AG04450 (cell line): Measurements from ENCODE around the gene HSD17B10. TPM values are rescaled to one million over a fixed set of nuclear protein-coding genes. Genes with fewer than 3 reads are reported as not detected.
A peak's percentile ranks its signal among the peaks of the same experiment; 100 is the strongest.

ENCODE experiments used
- CTCF ChIA-PET: fragments of 300-600, 350-600 bp; formaldehyde crosslinking; extraction: SDS; loops from one replicate; lab custom pipeline; 2022; ENCODE audit warnings: antibody characterized with exemption, inconsistent platforms; lab: Charles Lee
- POLR2A ChIA-PET: fragments of 350-600 bp; formaldehyde crosslinking; extraction: SDS; loops from one replicate; lab custom pipeline; 2021; ENCODE audit warnings: antibody characterized with exemption, inconsistent platforms; lab: Yijun Ruan, JAX
- DNase-seq: peaks from one replicate; pipeline ENCODE4 v3.0.0-alpha.2; 2011; ENCODE audit warnings: low read depth, low spot score
- H3K27ac ChIP-seq: one replicate; pipeline ENCODE4 v1.5.1; 2012; ENCODE audit warnings: low read depth, low read length, control low read depth
- H3K27me3 ChIP-seq: one replicate; pipeline ENCODE4 v1.6.0; 2012; ENCODE audit warnings: low read length; ENCODE audit not compliant: control insufficient read depth, insufficient read depth
- H3K4me3 ChIP-seq: 2 replicates; pipeline ENCODE4 v1.5.1; 2011; ENCODE audit warnings: mild to moderate bottlenecking, low read depth, low read length, control low read depth
- H3K9me3 ChIP-seq: 2 replicates; pipeline ENCODE4 v1.5.1; 2012; ENCODE audit warnings: low read length; ENCODE audit not compliant: control insufficient read depth, insufficient read depth
- CTCF ChIP-seq: IDR thresholded peaks from 2 replicates; pipeline ENCODE4 v1.5.1; 2011; ENCODE audit warnings: low read depth, low read length, control low read depth, inconsistent platforms
- polyA plus RNA-seq: library from polyadenylated mRNA; depleted of rRNA; stranded (reverse); fragments of >200 nt; gene quantifications from 2 replicates; pipeline ENCODE4 v1.2.3, GENCODE V29; 2011

The HSD17B10 gene
- polyA plus RNA-seq, 1 experiment: 87.4 TPM

GRCh38 chrX:53440101-53440500 lies 5.9 kb upstream of the HSD17B10 start:
- peak overlapping the region; percentile 57 for H3K27ac ChIP-seq
- DNase-seq: no peak

GRCh38 chrX:53438832-53439230 lies 4.7 kb upstream of the HSD17B10 start:
- ChIA-PET CTCF (interaction anchor here (1.1 kb wide), 2 partner anchors 44 to 121 kb away, joined by 3 read pairs; no protein-coding TSS in a partner anchor), POLR2A (no interaction called here)
- H3K27me3 ChIP-seq: no peaks in the 10 kb centered on the region
- H3K4me3 ChIP-seq: no peak overlapping the region
- H3K9me3 ChIP-seq: no peaks in the 10 kb centered on the region
- no peak for DNase-seq
- TF ChIP-seq CTCF: no peak
- H3K27ac ChIP-seq: no peak overlapping the region

More at GRCh38 chrX:53440101-53440500, 5.9 kb upstream of the HSD17B10 start:
- CTCF ChIA-PET: interaction anchor here (0.5 to 0.7 kb wide), 2 partner anchors 29 to 56 kb away, joined by 3 to 6 read pairs; no protein-coding TSS in a partner anchor
- Histone ChIP-seq H3K27me3 (no peaks in the 10 kb centered on the region), H3K4me3 (no peak overlapping the region), H3K9me3 (no peaks in the 10 kb centered on the region)
- POLR2A ChIA-PET: interaction anchor here (0.5 kb wide), 1 partner anchor 23 kb away, joined by 3 read pairs; no protein-coding TSS in a partner anchor
- no peak for TF ChIP-seq CTCF

GRCh38 chrX:53438174-53438831 lies 4.1 kb upstream of the HSD17B10 start:
- CTCF ChIA-PET: interaction anchor here (1.1 kb wide), 2 partner anchors 44 to 120 kb away, joined by 3 read pairs; no protein-coding TSS in a partner anchor

GRCh38 chrX:53437206-53437605 lies 3.0 kb upstream of the HSD17B10 start:
- no peaks in the 10 kb centered on the region for H3K27me3 ChIP-seq
- DNase-seq: no peak
- ChIA-PET POLR2A (interaction anchor here (0.9 kb wide), 1 partner anchor 9 kb away, joined by 3 read pairs; no protein-coding TSS in a partner anchor), CTCF (interaction anchor here (0.5 to 2.7 kb wide), 7 partner anchors 8 to 153 kb away, joined by 3 to 11 read pairs (median 7); no protein-coding TSS in a partner anchor)
- no peak for TF ChIP-seq CTCF
- no peak overlapping the region for H3K4me3 ChIP-seq
- no peaks in the 10 kb centered on the region for H3K9me3 ChIP-seq
- no peak overlapping the region for H3K27ac ChIP-seq

More at GRCh38 chrX:53438174-53438831, 4.1 kb upstream of the HSD17B10 start:
- Histone ChIP-seq H3K9me3 (no peaks in the 10 kb centered on the region), H3K4me3 (no peak overlapping the region), H3K27ac (no peak overlapping the region), H3K27me3 (no peaks in the 10 kb centered on the region)
- DNase-seq: no peak
- POLR2A ChIA-PET: no interaction called here
- no peak for TF ChIP-seq CTCF

- CTCF ChIA-PET: interaction anchor here (0.7 to 2.7 kb wide), 9 partner anchors 9 to 152 kb away, joined by 3 to 11 read pairs (median 7); no protein-coding TSS in a partner anchor
- POLR2A ChIA-PET: no interaction called here
Observed at GRCh38 chrX:53435997-53436396, 1.8 kb upstream of the HSD17B10 start.

More at GRCh38 chrX:53435997-53436396, 1.8 kb upstream of the HSD17B10 start:
- Histone ChIP-seq H3K4me3 (no peak overlapping the region), H3K27ac (no peak overlapping the region), H3K9me3 (no peaks in the 10 kb centered on the region), H3K27me3 (no peaks in the 10 kb centered on the region)
- TF ChIP-seq CTCF: peak; percentile 85
- no peak for DNase-seq
